GM10847 (cell line): ENCODE data around the gene SMAD6.

ENCODE experiments used
- POLR2A ChIP-seq: IDR thresholded peaks from 2 replicates; pipeline ENCODE4 v1.6.1; 2011; ENCODE audit not compliant: insufficient read length; ENCODE audit errors: extremely low read depth

Gene SMAD6

DNA sequence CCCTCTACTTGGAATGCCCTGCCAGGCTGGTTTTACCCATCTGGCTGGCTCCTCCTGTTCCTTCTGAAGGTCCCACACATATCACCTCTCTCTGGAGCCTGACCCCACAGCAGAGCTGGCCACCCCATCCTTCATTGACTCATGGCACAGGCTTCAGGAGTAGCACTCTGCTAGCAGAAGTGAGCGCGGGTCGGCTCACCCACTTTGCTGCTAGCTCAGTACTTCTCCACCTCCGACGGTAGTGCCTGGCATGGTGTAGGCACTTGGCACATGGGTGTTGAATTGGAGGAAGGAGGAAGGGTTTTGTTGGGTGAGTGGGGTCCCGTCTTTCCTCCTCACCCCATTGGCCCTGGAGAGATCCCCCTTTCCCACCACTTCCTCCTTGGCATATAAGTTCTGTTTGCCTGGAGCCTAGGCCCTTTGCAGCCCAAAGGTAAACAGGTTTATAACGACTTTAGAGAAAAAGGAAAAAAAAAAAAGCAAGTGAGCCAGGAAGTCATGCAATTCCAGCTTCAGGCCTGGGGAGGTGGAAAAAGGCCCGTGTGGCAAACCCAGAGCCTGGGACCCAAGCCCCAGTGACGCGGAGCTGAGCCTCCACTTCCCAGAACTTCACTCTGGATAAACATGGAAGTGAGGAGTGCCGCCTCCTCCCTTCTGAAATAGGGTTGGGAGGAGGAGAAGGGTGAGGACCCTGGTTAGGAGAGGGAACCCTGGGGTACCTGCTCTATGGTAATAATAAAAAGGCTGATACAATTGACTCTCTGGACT is 35.4 kb downstream of the SMAD6 start:
- TF ChIP-seq POLR2A: no peak

DNA sequence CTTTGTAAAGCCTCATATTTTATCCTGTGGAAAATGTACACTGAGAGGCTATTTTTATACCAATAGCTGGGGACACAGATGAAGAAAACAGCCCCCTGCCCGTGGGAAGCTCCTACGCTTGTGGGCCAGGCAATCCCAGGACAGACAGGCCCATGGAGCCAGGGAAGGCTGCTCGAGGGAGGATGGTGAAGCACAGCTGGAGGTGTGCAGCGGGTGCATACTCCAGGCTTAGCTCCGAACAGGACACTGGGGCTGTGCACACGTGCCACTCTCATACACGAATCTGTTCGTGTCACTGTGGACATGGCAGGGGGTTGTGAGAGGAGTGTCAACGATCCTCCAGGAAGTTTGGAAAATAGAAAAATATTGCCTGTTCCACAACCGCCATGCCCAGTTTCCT is 36.1 kb downstream of the SMAD6 start:
- no peak for TF ChIP-seq POLR2A

DNA sequence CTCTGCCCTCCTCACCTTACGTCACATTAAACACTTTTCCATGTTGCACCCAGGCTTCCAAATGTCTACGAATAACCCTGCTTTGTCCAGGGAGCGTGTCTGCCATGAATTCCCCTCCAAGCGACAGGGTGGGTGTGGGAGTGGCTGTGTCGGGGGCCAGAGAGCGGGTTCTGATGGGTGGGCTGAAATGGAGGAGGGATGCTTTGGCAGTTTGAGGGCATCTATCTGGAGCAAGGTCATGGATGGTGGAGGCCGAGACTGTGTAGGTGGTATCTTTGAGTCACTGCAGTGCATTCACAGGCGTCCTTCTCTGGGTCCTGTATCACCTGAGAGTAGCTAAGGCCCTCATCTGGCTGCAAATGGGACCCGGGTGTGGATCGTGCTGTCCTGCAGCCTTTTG is 36.6 kb downstream of the SMAD6 start:
- no peak for TF ChIP-seq POLR2A

DNA sequence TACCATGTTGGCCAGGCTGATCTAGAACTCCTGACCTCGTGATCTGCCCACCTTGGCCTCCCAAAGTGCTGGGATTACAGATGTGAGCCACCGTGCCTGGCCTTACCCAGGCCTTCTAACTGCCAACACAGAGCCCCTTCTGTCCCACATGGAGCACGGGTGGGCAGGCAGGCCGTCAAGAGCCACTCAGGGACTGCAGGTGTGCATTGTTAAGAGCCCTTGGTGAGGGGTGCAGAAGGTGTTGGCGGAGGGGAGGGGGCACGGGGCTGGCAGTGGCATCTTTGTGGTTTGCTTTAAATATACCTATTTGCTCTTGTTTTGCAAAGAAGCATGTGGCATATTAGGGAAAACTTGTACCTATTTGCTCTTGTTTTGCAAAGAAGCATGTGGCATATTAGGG is 37.3 kb downstream of the SMAD6 start:
- TF ChIP-seq POLR2A: no peak

DNA sequence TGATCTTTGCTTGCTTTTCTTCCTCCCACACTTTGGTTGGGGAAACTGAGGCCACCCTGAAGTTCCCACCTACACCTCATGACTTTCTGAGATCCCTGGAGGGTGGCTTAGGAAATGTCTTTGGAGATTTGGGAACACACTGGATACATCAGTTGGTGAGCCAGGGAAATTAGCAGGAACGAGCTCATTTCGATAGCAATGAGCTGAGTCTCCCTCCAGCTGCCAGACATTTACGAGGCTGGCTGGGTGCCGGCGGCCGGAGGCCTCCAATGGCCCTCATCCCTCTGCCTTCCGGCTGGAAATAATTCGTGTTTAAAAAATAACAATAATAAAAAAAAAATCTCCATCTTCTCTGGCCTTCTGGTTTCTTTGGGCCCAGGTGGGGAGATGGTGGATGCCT is 38.8 kb downstream of the SMAD6 start:
- TF ChIP-seq POLR2A: no peak

DNA sequence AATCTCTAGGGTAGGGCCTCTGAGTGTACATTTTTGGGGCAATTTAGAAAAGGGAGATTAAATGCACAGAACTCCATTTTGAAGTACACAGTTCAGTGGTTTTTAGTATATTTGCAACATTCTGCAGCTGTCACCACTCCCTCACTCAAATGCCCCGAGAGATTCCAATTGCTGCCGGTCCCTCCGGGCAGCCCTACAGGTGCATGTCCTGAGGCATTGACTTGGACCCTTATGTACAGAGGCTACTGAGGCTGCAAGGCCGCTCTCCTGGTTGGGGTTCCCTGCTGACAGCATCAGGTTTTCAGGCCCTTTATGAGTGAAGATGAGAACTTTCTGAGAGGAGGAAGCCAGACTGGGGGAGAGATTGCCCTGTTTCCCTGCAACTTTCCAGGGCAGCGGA is 39.6 kb downstream of the SMAD6 start:
- TF ChIP-seq POLR2A: no peak

DNA sequence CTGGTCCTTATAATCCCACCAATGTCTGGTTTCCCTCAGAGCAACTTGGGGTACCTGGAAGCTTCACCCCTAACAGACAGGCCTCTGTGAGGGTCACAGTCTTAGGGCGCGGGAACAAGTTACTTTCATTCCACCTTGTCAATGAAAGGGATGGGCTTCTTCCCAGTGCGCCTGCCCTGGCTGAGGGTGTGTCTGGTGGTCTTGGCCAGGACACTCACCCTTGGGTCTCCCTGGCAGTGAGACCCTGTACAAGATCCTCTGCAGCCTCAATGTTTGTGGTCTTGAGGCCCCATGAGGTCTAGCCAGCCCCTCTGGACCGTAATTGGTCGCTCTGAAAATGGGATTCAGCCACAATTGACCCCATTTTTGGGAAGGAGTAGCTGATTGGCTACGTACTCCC is 40.2 kb downstream of the SMAD6 start:
- no peak for TF ChIP-seq POLR2A

DNA sequence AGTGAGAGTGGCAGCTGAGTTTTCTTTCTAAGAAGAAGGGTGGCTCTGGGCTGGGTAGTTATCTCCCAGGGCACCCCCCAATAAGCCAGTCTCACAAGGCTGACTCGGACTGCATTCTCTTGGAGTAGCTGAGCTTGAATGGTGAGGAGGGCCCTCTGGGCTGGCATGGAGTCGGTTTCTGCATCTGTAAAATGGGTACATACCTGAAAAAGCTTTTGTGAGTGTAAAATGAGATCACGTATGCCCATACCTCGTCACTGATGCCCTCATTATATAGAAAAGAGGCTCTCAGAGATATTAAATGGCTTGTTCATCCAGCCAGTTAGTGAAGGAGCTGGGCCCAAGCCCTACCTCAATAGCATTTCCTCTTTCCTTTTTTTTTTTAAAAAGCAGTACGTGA is 41.2 kb downstream of the SMAD6 start:
- no peak for TF ChIP-seq POLR2A

DNA sequence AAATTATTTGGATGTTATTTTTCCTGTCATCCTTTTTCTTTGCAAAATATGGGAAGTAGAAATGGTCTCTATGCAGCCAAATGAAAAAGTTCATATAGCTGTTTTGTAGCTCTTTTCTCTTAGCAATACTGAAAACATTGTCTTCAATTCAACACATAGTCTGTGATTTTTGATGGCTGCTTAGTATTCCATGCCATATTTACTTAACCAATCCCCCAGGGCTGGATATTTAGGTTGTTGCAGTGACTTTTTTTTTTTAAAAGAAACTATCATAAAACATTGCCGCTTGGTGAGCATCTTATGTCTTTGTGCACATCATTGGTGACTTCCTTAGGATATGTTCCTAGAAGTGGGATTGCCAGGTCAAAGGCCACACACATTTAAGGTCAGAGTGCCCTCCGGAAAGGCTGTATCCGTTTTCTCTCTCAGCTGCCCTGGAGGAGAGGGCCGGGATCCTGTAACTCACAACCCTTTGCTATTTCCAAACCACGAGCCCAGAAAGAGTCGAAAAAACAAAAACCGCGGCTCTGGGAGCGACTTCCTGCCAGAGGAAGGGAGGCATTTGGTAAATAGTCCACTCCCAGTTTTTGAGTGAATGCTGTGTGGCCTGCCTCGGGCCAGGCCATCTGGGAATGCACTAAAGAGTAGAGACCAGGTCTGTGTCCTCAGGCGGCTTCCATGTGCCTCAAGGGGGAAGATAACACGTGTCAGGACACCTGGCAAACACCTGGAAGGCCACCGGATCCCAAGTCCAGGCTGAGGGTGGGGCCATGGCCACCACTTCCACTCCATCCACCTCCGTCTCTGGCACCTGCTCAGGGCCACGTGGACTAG is 41.9 kb downstream of the SMAD6 start:
- TF ChIP-seq POLR2A: no peak

DNA sequence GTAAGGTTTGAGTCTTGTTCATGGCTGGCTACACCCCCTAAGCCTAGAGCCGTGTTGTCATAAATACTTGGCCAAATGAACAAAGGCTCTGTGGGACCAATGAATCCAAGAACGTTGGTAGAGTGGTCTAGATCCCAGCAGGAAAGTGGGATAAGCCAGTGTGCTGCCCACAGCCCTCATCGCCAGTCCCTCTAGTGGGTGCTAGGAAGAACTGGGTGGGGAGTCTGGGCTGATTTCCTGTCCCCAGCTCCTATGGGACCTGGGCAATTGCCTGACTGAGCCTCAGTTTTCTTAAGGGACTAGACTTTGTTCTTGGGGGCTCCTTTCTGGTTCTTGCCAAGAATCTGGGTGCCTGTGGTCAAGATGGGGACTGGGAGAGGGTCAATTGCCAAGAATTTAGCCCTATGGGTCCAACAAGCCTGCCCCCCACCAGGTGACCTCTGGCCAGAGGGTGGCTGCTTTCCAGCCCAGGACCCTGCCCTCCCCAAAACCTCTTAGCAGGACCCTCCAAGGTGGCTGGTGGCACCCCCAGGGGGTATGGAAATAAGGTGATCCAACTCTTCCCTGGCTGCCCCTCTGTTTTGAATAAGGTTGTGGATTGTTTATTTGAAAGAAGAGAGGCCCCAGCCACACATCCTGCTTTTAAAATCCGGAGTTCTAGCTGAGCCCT is 42.7 kb downstream of the SMAD6 start:
- TF ChIP-seq POLR2A: no peak

DNA sequence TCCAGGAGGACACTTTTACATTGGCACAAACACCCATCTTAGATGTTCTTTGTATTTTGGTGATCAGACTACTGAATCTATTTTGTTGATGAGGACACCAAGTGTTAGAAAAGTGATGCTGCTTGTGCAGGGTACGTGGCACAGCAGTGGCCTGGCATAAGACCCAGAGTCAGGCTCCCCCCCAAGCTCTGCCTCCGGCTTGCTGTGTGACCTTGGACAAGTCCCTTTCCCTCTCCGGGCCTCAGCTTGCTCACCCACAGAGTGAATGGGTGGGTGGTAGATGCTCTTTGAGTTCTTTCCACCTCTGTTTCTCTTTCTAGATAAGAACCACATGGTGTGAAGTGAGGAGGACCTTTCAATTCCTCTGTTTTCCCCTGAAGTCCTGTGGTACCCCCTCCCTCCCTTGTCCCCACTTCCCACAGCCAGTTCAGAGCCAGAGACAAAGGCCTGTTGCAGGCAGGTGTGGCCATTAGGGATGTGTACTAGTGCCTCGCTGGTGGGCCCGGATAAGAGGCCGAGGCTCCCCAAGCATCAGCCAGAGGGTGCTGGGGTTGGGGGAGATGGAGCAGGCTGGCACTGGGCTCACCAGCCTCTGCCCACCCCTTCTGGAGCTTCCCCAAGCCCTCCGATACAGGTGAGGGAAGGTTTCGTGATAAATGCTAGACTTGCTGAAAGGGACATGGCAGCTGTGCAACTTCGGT is 43.6 kb downstream of the SMAD6 start:
- TF ChIP-seq POLR2A: no peak

DNA sequence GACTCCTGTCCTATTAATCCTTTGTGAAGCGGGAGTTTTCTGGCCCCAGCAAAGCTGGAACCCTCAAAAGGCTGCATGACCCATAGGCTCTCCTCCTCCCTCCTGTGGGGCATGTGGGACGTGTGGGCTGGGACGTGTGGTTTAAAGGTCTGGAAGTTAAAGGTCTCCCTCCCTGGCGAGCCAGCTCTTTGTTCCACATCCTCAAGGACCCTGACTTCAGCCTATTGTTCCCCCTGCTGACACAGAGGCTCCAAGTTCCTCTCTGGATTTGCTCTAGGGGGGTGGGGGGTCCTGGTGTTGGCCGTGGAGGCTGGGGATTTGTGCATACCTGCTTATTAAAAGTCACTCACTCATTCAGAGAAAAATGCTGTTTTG is 44.2 kb downstream of the SMAD6 start:
- TF ChIP-seq POLR2A: no peak

DNA sequence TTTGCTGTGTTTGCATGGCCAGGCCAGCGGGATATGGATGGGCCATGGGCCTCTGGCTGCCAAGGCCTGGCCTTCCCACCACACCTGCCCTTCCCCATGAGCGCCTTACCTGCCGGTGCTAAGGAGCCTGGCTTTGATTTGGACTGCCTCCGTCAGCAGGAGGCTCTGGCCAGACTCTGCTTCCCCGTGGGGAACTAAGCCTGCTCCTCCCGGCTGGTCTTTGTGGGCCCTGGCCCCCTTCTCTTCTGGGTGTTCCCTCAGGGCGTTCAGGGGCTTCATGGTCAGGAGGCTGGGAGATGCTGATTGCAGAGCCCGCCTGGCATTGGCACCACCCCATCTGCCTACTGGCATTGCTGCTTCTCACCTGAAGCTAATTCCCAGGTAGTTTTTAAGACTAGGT is 45.2 kb downstream of the SMAD6 start:
- no peak for TF ChIP-seq POLR2A

DNA sequence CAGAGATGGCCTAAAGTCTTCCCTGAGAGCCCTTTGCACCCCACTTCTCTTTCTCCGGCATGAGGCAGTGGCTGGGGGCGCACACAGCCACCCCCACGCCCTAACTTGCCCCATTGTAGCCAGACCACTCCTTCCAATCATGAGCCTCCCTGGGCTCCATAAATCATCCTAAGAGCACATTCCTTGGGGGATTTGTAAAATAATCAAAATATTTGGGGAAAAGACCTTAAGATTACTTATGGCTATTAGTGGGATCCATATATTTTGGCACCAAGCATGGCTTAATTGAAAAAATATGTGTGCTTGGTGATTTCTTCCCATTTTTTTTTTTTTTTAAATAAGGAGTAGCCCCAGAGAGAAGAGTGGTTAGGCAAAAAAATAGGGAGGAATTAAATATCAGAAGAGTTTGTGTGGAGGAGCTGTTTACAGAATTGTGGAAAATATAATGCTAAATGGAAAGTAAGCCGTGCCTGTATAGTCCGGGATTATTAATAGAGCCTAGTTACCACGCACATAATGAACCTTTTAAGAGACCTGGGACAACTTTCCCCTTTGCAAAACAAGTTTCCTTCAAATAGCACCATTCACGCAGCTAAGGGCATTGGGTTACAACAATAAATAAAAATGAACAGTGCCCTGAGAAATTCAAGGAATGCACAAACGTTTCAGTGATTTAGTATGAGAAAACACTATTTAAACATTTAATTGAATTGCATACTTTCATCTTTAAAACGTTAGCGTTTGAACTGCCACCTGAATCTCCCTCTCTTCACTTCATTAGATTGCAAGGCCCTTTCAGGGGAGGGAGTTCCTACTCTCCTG is 46.1 kb downstream of the SMAD6 start:
- no peak for TF ChIP-seq POLR2A

DNA sequence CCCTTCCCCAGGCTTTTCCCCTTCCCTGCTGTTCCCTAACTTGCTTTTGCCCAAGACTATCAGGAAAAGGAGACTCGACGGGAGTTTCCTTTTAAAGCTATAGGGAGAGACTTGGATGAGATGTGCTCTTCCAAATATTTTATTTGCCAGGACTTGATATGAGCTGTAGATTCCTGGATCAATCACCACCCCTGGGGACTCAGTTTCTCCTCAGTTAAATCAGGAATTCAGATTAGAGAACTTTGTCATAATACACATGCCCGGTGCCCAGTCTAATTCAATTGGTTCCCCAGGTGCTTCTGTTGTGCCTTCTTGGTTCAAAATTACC is 46.6 kb downstream of the SMAD6 start:
- TF ChIP-seq POLR2A: no peak

DNA sequence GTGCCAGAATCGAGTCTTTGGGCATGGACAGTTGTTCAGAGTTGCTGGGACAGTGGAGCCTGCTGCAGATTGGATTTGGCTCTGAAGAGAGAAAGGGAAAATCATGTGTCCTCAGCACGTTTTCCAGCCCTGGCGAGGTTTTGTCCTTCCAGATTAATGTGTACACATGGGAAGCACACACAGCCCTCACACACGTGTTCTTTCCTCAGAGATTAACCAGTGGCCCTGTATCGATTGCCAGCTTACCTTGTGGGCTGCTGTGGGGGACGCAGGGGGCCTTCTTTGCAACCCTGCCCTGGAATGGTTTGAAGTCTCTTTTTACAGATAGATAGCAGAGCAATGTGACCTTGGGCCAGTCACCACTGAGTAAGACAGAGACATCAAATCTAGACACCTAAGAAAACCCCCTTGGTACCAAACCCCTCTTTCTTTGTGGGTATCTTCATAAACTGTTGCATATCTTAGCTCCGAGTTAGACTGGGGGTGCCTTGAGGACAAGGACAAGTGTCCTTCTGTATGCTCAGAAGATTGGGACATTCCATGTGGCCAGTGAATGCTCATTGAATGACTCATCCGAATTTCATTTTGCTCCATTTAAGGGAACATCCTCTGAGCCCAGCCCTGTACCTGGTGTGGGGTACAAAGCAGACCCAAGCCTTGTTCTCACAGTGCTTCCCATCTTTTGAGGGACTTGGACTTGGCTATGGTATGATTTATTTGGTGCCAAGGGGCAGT is 48.0 kb downstream of the SMAD6 start:
- TF ChIP-seq POLR2A: no peak
